NB4 (cell line): ENCODE results near the gene CHCHD6.

ENCODE experiments used
- CTCF ChIP-seq: IDR thresholded peaks from one replicate; pipeline ENCODE4 v1.5.1; 2012; ENCODE audit warnings: low read depth, low read length
- MAX ChIP-seq: IDR thresholded peaks from 2 replicates; pipeline ENCODE4 v1.6.1; 2011; ENCODE audit warnings: low read depth, low read length
- MYC ChIP-seq: IDR thresholded peaks from 2 replicates; pipeline ENCODE4 v1.6.1; 2011; ENCODE audit warnings: low read depth, low read length
- POLR2A ChIP-seq: IDR thresholded peaks from 2 replicates; pipeline ENCODE4 v1.6.1; 2011; ENCODE audit warnings: mild to moderate bottlenecking; ENCODE audit not compliant: insufficient read length; ENCODE audit errors: extremely low read depth

DNA sequence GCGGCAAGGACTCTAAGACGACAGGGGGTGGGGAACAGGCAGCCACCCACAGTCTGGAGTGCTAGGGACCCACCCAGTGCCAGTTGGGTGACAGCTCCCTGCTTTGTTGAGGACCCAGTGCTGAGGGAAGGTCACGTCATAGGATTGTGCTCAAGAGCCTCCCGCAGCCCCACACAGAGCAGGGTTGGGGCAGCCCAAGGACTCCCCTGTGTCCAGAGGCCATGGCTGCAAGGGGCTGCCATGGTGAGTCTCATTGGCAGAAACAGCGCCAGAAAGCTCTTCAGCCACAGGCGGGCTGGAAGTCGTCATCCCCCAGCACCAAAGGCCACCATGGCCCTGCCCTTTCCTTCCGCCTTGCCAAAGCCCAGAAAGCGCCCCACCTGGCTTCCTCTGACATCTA lies 241.9 kb downstream of the CHCHD6 start:
- TF ChIP-seq CTCF (no peak), POLR2A (no peak), MAX (no peak), MYC (no peak)
